HEK293T (cell line): ENCODE measurements around the gene PC.

Experiments
- CTCF ChIA-PET: fragments of 350-600 bp; formaldehyde crosslinking; extraction: SDS; loops from one replicate; lab custom pipeline; 2021; ENCODE audit warnings: antibody characterized with exemption, inconsistent platforms; lab: Yijun Ruan, JAX
- POLR2A ChIA-PET: fragments of 350-600 bp; formaldehyde crosslinking; extraction: SDS; loops from one replicate; lab custom pipeline; 2020; ENCODE audit warnings: antibody characterized with exemption, inconsistent platforms; lab: Yijun Ruan, JAX
- DNase-seq: peaks from one replicate; pipeline ENCODE4 v3.0.0; 2012; ENCODE audit warnings: mixed read lengths; ENCODE audit errors: extremely low spot score
- ARNT ChIP-seq: fragments of 450-650 bp; IDR thresholded peaks from 2 replicates; pipeline ENCODE4 v1.6.1; 2017; ENCODE audit warnings: mild to moderate bottlenecking
- BHLHE40 ChIP-seq: fragments of 450-650 bp; IDR thresholded peaks from 2 replicates; pipeline ENCODE4 v1.6.1; 2016; ENCODE audit warnings: mild to moderate bottlenecking, moderate library complexity, borderline replicate concordance
- CTBP1 ChIP-seq: fragments of 450-650 bp; IDR thresholded peaks from 2 replicates; pipeline ENCODE4 v1.6.1; 2016; ENCODE audit warnings: borderline replicate concordance
- ELF4 ChIP-seq: fragments of 450-650 bp; IDR thresholded peaks from 2 replicates; pipeline ENCODE4 v1.6.1; 2017; ENCODE audit warnings: antibody characterized with exemption
- FOXA1 ChIP-seq: fragments of 450-650 bp; IDR thresholded peaks from 2 replicates; pipeline ENCODE4 v1.6.1; 2016; ENCODE audit warnings: mild to moderate bottlenecking
- FOXK2 ChIP-seq: fragments of 450-650 bp; IDR thresholded peaks from 2 replicates; pipeline ENCODE4 v1.6.1; 2016; ENCODE audit warnings: mild to moderate bottlenecking
- FOXM1 ChIP-seq: fragments of 450-650 bp; IDR thresholded peaks from 2 replicates; pipeline ENCODE4 v1.6.1; 2017; ENCODE audit warnings: mild to moderate bottlenecking, borderline replicate concordance
- HDGF ChIP-seq: fragments of 450-650 bp; IDR thresholded peaks from 2 replicates; pipeline ENCODE4 v1.6.1; 2017; ENCODE audit warnings: antibody characterized with exemption, borderline replicate concordance
- L3MBTL2 ChIP-seq: fragments of 450-650 bp; conservative IDR thresholded peaks from 2 replicates; pipeline ENCODE4 v1.6.1; 2016; ENCODE audit warnings: mild to moderate bottlenecking
- LEF1 ChIP-seq: fragments of 450-650 bp; IDR thresholded peaks from 2 replicates; pipeline ENCODE4 v1.6.1; 2017; ENCODE audit warnings: mild to moderate bottlenecking, borderline replicate concordance
- NFRKB ChIP-seq: fragments of 450-650 bp; IDR thresholded peaks from 2 replicates; pipeline ENCODE4 v1.6.1; 2016; ENCODE audit warnings: mild to moderate bottlenecking, moderate library complexity
- PKNOX1 ChIP-seq: fragments of 450-650 bp; IDR thresholded peaks from 2 replicates; pipeline ENCODE4 v1.6.1; 2016
- SP1 ChIP-seq: fragments of 450-650 bp; IDR thresholded peaks from 2 replicates; pipeline ENCODE4 v1.6.1; 2017
- SUZ12 ChIP-seq: fragments of 450-650 bp; IDR thresholded peaks from 2 replicates; pipeline ENCODE4 v1.6.1; 2016; ENCODE audit warnings: mild to moderate bottlenecking
- TARDBP ChIP-seq: fragments of 450-650 bp; IDR thresholded peaks from 2 replicates; pipeline ENCODE4 v1.6.1; 2016
- ZNF384 ChIP-seq: fragments of 450-650 bp; IDR thresholded peaks from 2 replicates; pipeline ENCODE4 v1.6.1; 2016

PC gene

GRCh38 chr11:66979336-66979980 lies 21.3 kb upstream of the PC start:
- POLR2A ChIA-PET: no interaction called here
- TF ChIP-seq FOXM1: no peak
- TF ChIP-seq NFRKB: no peak
- no peak for TF ChIP-seq FOXK2
- no peak for TF ChIP-seq FOXA1
- TF ChIP-seq L3MBTL2: no peak
- no peak for TF ChIP-seq SUZ12
- TF ChIP-seq TARDBP: no peak
- TF ChIP-seq ZNF384: no peak
- no peak for TF ChIP-seq BHLHE40
- CTCF ChIA-PET: no interaction called here
- DNase-seq: no peak

GRCh38 chr11:66978717-66979116 lies 20.5 kb upstream of the PC start:
- no peak for TF ChIP-seq FOXM1
- no peak for TF ChIP-seq SP1
- TF ChIP-seq FOXA1: no peak
- no peak for TF ChIP-seq ELF4
- no peak for TF ChIP-seq HDGF
- no peak for TF ChIP-seq L3MBTL2
- TF ChIP-seq PKNOX1: no peak
- TF ChIP-seq ZNF384: no peak
- TF ChIP-seq ARNT: no peak
- no peak for TF ChIP-seq LEF1
- TF ChIP-seq FOXK2: no peak
- no peak for TF ChIP-seq CTBP1
- TF ChIP-seq SUZ12: no peak
- no peak for DNase-seq
- CTCF ChIA-PET: no interaction called here
- POLR2A ChIA-PET: no interaction called here

- ChIA-PET POLR2A (no interaction called here), CTCF (no interaction called here)
- TF ChIP-seq PKNOX1 (no peak), SP1 (no peak), HDGF (no peak), ZNF384 (no peak), CTBP1 (no peak), L3MBTL2 (no peak), TARDBP (no peak), SUZ12 (no peak), FOXA1 (no peak), FOXM1 (no peak), BHLHE40 (no peak), FOXK2 (no peak), NFRKB (no peak), LEF1 (no peak), ARNT (no peak), ELF4 (no peak)
- DNase-seq: no peak
Observed at GRCh38 chr11:66978229-66978628, 20.0 kb upstream of the PC start.

- TF ChIP-seq BHLHE40 (no peak), ZNF384 (no peak), L3MBTL2 (no peak), FOXK2 (no peak), ARNT (no peak), FOXM1 (no peak), LEF1 (no peak), ELF4 (no peak), SUZ12 (no peak), PKNOX1 (no peak), TARDBP (no peak), NFRKB (no peak), HDGF (no peak)
- ChIA-PET CTCF (interaction anchor here (1.0 to 1.7 kb wide), 3 partner anchors 78 to 125 kb away, joined by 3 to 9 read pairs (median 3); no protein-coding TSS in a partner anchor), POLR2A (interaction anchor here (0.6 kb wide), 2 partner anchors 138 to 154 kb away, joined by 3 read pairs; no protein-coding TSS in a partner anchor)
- no peak for DNase-seq
Observed at GRCh38 chr11:66976925-66977324, 18.7 kb upstream of the PC start.

- DNase-seq: peak; percentile 67
- POLR2A ChIA-PET: interaction anchor here (0.7 to 1.5 kb wide), 3 partner anchors 17 to 132 kb away, joined by 3 to 8 read pairs (median 3); partner anchors contain the start of genes PC and RCE1
- CTCF ChIA-PET: interaction anchor here (0.9 to 1.7 kb wide), 6 partner anchors 10 to 124 kb away, joined by 3 to 9 read pairs (median 4); no protein-coding TSS in a partner anchor
- no peak for TF ChIP-seq CTBP1
- no peak for TF ChIP-seq LEF1
- no peak for TF ChIP-seq TARDBP
- no peak for TF ChIP-seq HDGF
- TF ChIP-seq FOXM1: no peak
- no peak for TF ChIP-seq NFRKB
- no peak for TF ChIP-seq L3MBTL2
Observed at GRCh38 chr11:66976028-66976467, 17.9 kb upstream of the PC start.
